ENCODE measurements around the gene ENTREP3.

- TF ChIP-seq POLR2A (IDR thresholded peaks at IDR 0.05) (no peak), CTCF (IDR thresholded peaks at IDR 0.05) (no peak)
Observed at GRCh38 chr1:155294520-155295182, 39.4 kb upstream of the ENTREP3 start.

Data from thyroid gland (tissue), 4 donors.